GM18907 (cell line): Measurements from ENCODE around the gene POLA1.
"Not testable (repeated sequence)": the region's sequence is repeated elsewhere in the genome, so short reads cannot be mapped to it uniquely, and the experiment has no call there.

Experiments
- ATAC-seq: cut with Tn5 transposase; IDR thresholded peaks from one replicate; pipeline ENCODE4 v1.9.1; 2021; ENCODE audit warnings: mild to moderate bottlenecking, moderate library complexity; ENCODE audit not compliant: unreplicated experiment

The POLA1 gene

DNA sequence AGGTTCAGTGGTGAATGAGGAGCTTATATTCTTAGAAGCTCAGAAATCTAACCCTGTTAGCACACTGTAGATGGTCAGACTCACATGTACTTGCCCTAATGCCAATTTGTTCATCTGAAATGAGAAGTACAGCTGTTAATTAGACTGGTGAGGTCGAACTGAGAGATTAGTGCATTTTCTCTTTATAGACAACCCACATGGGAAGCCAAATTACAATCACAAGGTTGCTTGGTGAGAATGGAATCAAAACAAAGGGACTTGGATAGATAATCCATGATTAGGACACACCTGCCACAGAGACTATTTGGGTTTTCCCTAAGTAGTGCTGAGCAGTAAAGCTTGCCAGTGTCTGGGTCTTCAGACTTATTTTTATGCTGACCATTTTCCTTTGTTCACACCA, 88.3 kb downstream of the POLA1 start:
- no peak for ATAC-seq

GRCh38 chrX:24789047-24789446, 95.3 kb downstream of the POLA1 start:
- no peak for ATAC-seq

GRCh38 chrX:24790166-24790565, 96.4 kb downstream of the POLA1 start:
- no peak for ATAC-seq

GRCh38 chrX:24796204-24796603, 102.5 kb downstream of the POLA1 start:
- no peak for ATAC-seq

DNA sequence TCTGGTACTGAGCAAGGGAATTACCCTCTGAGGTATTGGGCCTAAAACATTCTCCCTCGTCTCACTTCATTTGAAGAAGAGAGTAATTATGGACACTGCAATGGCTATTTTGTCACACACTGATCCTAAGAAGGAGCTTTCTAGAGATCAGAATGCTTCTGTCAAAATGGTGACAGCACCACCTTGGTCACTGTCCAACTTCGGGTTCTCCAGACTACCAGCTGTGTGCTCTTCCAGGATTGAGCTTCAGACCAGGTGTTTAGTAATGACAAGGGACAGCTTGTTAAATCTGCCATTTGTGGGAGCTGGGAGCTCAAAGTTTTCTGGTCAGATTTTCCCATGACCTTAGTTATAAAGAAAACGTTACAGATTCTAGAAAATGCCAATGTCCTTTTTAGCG, 105.4 kb downstream of the POLA1 start:
- ATAC-seq: no peak

- ATAC-seq: no peak
These were observed 105.8 kb downstream of the POLA1 start for GRCh38 chrX:24799565-24799964.

- ATAC-seq: no peak
These were observed 111.5 kb downstream of the POLA1 start for GRCh38 chrX:24805201-24805600.

GRCh38 chrX:24819807-24820206, 126.1 kb downstream of the POLA1 start:
- ATAC-seq: not testable (repeated sequence)

- no peak for ATAC-seq
These were observed 134.4 kb downstream of the POLA1 start for GRCh38 chrX:24828147-24828546.

GRCh38 chrX:24828600-24828999, 134.9 kb downstream of the POLA1 start:
- ATAC-seq: no peak

- ATAC-seq: no peak
These were observed 140.0 kb downstream of the POLA1 start for GRCh38 chrX:24833695-24834094.

GRCh38 chrX:24837966-24838365, 144.2 kb downstream of the POLA1 start:
- ATAC-seq: no peak

GRCh38 chrX:24838629-24839028, 144.9 kb downstream of the POLA1 start:
- ATAC-seq: no peak

DNA sequence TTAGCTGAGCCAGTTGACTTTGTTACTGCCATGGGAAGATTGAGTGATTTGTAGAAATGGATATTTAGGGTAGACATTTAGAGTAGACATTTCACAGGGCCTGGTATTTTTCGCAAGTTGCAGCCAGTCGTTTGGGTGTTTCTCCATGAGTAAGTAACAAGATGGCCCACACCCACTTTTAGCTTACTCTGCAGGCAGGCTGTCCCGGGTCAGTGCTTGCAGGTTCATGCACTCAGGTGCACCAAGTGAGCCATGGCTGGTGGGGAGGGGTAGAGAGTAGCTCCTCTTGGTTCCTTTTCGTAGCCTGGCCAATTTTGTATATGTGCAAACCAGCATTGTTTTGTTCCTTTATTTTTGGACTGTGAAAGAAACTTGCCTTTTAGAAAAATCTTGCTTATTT, 145.6 kb downstream of the POLA1 start:
- no peak for ATAC-seq

- ATAC-seq: no peak
These were observed 148.8 kb downstream of the POLA1 start for GRCh38 chrX:24842486-24842885.

GRCh38 chrX:24846550-24847150, 152.9 kb downstream of the POLA1 start:
- no peak for ATAC-seq

- no peak for ATAC-seq
These were observed 157.6 kb downstream of the POLA1 start for GRCh38 chrX:24851289-24851688.

DNA sequence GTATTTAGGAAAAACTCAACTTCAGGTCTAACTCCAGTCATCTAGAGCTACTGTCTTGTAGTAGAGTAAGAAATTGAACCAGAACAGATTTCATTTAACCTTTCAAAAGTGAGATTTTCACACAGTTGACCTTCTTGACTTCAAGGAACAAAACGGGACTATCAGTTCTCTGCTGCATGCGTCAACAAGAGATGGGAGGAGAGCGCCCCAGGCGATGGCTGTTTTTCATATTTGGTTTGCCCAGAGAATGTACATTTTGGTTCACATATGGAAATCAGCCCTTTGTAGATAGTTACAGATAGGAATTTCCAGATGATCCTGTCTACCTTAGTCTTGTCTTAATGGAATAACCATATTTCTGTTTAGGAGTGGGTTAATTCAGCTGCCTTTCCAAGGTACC, 158.1 kb downstream of the POLA1 start:
- ATAC-seq: no peak

DNA sequence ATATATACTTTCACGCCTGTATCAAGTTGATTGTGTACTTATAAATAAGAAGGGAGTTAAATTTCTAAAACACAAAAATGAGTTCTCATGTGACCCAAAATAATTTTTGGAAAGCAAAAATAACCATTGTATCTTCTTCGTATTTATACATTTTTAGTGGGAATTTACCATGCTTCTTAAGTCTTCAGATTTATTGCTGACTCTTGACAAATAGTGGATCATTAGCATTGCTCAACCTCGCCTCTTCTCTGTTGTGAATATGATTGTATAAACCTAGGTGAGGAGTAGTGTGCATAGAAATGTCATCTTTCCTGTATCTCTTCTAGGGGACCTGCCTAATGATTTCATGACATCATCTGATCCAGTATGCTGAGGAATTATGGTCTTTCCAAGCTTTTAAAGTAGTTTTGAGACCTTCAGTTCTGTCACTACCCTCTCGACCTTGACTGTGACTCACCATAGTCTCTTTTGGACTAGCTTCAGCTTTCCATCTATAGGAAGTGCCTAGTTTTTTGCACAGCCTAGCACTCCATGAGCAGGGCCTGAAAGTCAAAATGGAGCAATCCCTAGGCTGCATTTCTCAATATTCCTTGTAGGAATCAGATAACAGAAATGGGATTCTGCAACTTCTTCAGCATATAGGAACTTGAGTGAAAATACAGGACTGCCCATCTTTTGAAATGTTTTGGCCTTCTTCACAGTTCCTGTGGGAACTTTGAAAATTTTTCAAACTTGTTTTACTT, 164.5 kb downstream of the POLA1 start:
- no peak for ATAC-seq

- no peak for ATAC-seq
These were observed 165.6 kb downstream of the POLA1 start for GRCh38 chrX:24859211-24859841.

GRCh38 chrX:24860140-24860539, 166.4 kb downstream of the POLA1 start:
- no peak for ATAC-seq

DNA sequence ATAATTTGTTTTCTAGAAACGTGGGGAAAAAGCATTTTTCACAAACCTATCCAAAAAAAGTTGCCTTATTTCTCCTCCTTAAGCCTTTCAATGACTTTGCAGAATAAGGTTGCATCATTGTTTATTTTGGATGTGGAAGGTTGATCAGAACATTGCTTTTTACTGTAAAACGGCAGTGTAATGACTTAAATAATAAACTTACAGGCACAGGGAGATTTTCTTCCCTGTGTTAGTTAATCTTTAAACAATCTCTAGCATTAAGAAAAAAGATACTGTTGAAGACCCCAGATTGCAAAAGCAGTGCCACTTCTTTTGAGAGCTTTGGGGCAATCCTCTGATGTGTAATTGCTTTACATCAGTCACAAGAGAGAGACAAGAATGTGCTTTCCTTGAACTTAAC, 168.6 kb downstream of the POLA1 start:
- ATAC-seq: no peak
